HAP-1 (cell line): ENCODE measurements around the gene CLDN1.
A peak's percentile ranks its signal among the peaks of the same experiment; 100 is the strongest.

Experiments used
- DNase-seq, 2 experiments: peaks; one replicate each; pipeline ENCODE4 v3.0.0-alpha.2; 2016 to 2020; ENCODE audit warnings: low spot score in 2 of 2
- H3K27me3 ChIP-seq: fragments of 250-450 bp; sonication (Bioruptor Pico); 2 replicates; pipeline ENCODE4 v1.5.1; 2020; ENCODE audit warnings: low read depth, mild to moderate bottlenecking, moderate library complexity
- H3K36me3 ChIP-seq: fragments of 250-450 bp; sonication (Bioruptor Pico); replicated peaks from 2 replicates; pipeline ENCODE4 v1.5.1; 2020; ENCODE audit warnings: mild to moderate bottlenecking
- H3K4me1 ChIP-seq: fragments of 250-450 bp; sonication (Bioruptor Pico); 2 replicates; pipeline ENCODE4 v1.5.1; 2020; ENCODE audit warnings: mild to moderate bottlenecking
- H3K4me3 ChIP-seq: fragments of 250-450 bp; sonication (Bioruptor Pico); 2 replicates; pipeline ENCODE4 v1.5.1; 2020; ENCODE audit warnings: mild to moderate bottlenecking, moderate library complexity
- H3K9me3 ChIP-seq: fragments of 250-450 bp; sonication (Bioruptor Pico); 2 replicates; pipeline ENCODE4 v1.5.1; 2020; ENCODE audit warnings: mild to moderate bottlenecking, moderate library complexity
- in situ Hi-C: fragments of 300-500 bp; cut with MboI; formaldehyde crosslinking; loops from 3 replicates; pipeline ENCODE4 v1.14.3; 2020; ENCODE audit warnings: low sequenced_read_pairs, inconsistent platforms, mixed read lengths

Gene CLDN1

DNA sequence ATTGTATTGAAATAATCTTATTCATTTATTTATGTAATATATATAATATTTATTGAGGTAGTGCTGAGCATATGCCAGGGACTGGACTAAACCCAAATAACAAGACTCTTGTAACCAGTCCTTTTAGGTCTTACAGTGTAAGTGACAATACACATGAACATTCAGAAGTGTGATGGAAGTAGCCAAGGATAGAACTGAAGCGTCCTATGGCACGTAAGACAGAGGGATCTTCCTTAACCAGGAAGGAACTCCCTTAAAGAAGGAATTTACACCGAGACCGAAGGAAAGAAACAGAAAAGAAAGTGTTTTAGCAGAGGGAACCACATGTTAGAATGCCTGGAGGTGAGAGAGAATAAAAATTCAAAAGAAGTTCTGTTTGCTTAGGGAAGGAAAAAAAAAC, 23.6 kb upstream of the CLDN1 start:
- no peak for DNase-seq
- Histone ChIP-seq H3K36me3 (no peaks in the 10 kb centered on the region), H3K4me3 (no peak overlapping the region), H3K4me1 (no peaks in the 10 kb centered on the region), H3K27me3 (no peaks in the 10 kb centered on the region), H3K9me3 (no peaks in the 10 kb centered on the region)
- in situ Hi-C loops: no loop called here

DNA sequence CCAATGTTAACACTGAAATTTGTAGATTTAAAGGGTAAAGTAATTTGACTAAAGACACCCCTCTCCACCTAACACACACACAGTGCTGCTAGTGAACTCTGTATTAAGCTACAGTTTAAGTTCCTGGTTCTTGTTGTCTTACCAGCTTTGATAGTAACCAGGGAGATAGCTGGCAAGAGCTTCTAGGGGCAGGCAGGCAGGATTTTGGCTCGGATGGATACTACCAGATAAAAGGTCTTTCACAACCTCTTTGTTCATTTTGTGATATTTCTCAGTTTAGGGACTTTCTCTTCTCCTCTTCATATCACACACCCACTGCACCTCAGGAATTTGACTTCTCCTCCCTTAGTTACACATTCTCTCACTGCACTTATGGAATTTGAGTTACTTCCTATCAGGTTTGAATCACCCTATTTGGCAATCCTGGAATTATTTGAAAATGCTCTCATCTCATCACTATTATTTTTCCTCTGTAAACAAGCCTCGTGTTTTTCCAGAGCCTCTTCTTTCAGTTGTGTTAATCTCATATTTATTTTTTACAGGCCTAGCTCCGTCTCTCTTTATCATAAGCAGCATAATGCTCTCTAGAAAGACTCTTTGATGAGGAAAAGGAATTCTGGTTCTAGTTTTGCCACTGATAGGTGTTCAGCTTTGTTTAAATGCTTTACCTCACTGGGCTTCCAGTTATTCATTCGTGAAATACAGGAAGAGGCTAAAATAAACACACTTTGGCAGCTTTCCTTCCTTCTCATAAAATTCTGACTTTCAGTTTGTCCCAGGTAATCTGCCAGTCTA, 23.0 kb upstream of the CLDN1 start:
- H3K36me3 ChIP-seq: no peaks in the 10 kb centered on the region
- DNase-seq: no peak
- no peaks in the 10 kb centered on the region for H3K9me3 ChIP-seq
- in situ Hi-C loops: no loop called here
- no peaks in the 10 kb centered on the region for H3K27me3 ChIP-seq
- H3K4me3 ChIP-seq: no peak overlapping the region
- H3K4me1 ChIP-seq: no peaks in the 10 kb centered on the region

DNA sequence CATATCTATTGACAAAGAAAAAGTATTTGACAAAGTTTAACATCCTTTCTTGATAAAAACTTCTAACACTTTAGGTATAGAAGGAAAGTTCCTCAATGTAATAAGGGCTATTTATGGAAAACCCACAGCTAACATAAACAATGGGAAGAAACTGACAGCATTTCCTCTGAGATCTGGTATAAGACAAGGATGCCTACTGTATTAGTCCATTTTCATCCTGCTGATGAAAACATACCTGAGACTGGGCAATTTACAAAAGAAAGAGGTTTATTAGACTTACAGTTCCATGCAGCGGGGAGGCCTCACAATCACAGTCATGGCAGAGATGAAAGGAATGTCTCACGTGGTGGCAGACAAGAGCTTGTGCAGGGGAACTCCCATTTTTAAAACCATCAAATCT, 17.8 kb upstream of the CLDN1 start:
- Histone ChIP-seq H3K27me3 (no peaks in the 10 kb centered on the region; the same call in 1 of the 2 replicates), H3K4me1 (no peaks in the 10 kb centered on the region), H3K9me3 (no peaks in the 10 kb centered on the region), H3K36me3 (no peaks in the 10 kb centered on the region), H3K4me3 (no peak overlapping the region)
- in situ Hi-C loops: no loop called here
- no peak for DNase-seq

DNA sequence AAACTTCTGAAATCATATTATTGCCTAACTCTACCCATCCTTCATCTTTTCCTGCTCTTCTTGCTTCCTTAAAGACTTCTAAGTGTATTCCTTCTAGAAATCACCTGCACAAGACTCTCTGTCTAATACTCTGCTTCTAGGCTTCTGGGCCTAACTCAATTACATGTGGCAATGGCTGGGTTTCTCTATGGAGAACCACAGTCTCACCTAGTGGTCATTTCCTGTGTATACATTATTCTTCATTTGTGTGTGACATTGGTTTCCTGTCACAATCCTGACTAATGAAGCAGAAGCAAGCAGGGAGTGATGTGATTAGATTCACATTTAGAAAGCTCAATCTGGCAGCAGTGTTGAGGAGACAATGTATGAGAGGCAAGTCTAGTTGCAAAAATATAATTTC, 16.9 kb upstream of the CLDN1 start:
- Histone ChIP-seq H3K9me3 (no peaks in the 10 kb centered on the region), H3K36me3 (no peaks in the 10 kb centered on the region), H3K4me1 (no peaks in the 10 kb centered on the region), H3K27me3 (no peaks in the 10 kb centered on the region; the same call in 1 of the 2 replicates), H3K4me3 (no peak overlapping the region)
- in situ Hi-C loops: no loop called here
- DNase-seq: no peak

DNA sequence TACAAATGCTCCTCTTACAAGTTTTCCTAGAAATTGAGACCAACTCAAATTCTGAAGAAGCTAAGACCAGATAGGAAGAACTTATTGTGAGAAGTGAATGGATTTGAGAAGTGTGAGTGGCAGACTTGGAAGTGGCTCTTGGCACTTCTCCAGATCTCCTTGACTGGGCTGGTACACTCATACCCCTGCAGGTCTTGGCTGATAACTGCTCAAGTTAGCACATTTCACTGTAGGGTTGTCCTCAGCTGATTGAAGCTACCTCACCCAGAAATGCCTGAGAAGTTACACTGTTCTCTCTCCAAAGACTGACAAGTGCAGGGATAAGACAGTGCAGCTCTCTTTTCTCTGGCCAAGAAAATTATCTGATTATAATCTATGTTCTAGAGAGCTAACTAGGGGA, 16.5 kb upstream of the CLDN1 start:
- no peaks in the 10 kb centered on the region for H3K9me3 ChIP-seq
- no peaks in the 10 kb centered on the region for H3K4me1 ChIP-seq
- no peaks in the 10 kb centered on the region; the same call in 1 of the 2 replicates for H3K27me3 ChIP-seq
- no peak overlapping the region for H3K4me3 ChIP-seq
- DNase-seq: no peak
- H3K36me3 ChIP-seq: no peaks in the 10 kb centered on the region
- in situ Hi-C loops: no loop called here

DNA sequence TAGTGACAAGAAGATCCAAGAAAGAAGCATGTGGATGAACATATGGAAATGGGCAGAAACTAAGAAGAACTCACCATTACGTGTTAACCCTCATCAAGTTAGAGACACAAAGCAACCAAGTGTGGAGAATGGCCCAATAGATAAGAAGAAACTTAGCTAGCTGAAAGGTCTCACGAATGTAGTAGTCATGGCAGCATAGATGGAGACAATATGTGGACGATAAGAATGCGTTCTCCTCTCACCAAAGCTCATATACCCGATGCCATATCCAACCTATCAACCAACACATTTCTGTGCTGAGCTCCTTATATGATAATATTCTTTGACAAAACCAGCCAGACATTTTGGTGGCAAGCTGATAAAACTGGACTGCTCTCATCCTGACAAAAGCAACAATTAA, 15.1 kb upstream of the CLDN1 start:
- Histone ChIP-seq H3K4me3 (no peak overlapping the region), H3K9me3 (no peaks in the 10 kb centered on the region), H3K36me3 (no peaks in the 10 kb centered on the region), H3K4me1 (no peaks in the 10 kb centered on the region), H3K27me3 (no peaks in the 10 kb centered on the region; the same call in 1 of the 2 replicates)
- no peak for DNase-seq
- in situ Hi-C loops: no loop called here

DNA sequence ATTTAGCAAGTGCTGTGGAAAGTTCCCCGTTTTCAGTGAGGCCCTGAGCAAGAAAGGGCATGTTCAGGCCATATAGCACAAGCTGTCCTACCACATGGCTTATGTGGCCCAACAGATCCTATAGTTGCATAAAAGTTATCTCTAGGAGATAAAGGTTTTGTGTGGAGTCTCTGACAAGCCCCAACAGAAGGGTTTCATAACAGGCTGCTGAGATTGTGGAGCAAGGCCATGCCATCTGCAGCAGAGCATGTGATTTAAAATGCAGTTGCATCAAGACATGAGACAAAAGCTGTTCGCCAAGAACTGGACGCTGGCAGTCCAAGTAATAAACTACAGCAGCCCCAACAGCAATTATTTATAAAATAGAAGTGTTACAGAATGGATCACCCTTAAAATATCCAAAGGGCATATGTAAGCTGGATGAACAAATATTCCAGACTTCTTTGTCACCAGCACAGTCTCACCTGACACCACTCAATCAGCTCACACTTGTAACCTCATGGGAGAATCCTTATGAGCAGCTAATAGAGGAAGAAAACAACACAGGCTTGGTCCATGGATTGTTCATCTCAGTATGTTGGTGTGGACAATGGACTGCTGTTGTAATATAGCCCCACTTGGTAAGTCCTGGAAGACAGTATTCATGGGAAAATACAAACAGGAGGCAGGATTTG, 14.4 kb upstream of the CLDN1 start:
- Histone ChIP-seq H3K9me3 (no peaks in the 10 kb centered on the region), H3K4me3 (no peak overlapping the region), H3K36me3 (no peaks in the 10 kb centered on the region), H3K4me1 (no peaks in the 10 kb centered on the region), H3K27me3 (no peaks in the 10 kb centered on the region; the same call in 1 of the 2 replicates)
- DNase-seq: no peak
- in situ Hi-C loops: no loop called here

DNA sequence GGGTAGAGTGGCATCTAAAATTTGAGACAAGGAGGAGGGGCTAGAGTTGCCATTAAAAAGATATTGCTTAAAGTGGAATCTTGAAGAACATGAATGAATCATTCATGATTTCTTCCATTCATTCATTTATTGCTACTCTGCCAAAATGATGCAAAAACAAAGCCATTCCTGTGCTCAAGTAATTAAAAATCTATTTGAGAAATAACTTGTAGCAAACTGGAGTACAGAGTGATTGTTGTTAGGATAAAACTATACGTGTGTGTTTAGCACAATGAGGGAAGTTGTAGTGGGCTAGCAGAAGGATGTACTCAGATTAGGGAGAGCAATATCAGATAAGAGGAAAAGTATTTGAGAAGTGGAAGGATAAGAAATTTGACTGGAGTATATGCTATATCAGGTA, 11.7 kb upstream of the CLDN1 start:
- H3K9me3 ChIP-seq: no peaks in the 10 kb centered on the region
- no peaks in the 10 kb centered on the region for H3K4me1 ChIP-seq
- in situ Hi-C loops: no loop called here
- H3K4me3 ChIP-seq: no peak overlapping the region
- no peaks in the 10 kb centered on the region for H3K27me3 ChIP-seq
- DNase-seq: no peak
- H3K36me3 ChIP-seq: no peaks in the 10 kb centered on the region

DNA sequence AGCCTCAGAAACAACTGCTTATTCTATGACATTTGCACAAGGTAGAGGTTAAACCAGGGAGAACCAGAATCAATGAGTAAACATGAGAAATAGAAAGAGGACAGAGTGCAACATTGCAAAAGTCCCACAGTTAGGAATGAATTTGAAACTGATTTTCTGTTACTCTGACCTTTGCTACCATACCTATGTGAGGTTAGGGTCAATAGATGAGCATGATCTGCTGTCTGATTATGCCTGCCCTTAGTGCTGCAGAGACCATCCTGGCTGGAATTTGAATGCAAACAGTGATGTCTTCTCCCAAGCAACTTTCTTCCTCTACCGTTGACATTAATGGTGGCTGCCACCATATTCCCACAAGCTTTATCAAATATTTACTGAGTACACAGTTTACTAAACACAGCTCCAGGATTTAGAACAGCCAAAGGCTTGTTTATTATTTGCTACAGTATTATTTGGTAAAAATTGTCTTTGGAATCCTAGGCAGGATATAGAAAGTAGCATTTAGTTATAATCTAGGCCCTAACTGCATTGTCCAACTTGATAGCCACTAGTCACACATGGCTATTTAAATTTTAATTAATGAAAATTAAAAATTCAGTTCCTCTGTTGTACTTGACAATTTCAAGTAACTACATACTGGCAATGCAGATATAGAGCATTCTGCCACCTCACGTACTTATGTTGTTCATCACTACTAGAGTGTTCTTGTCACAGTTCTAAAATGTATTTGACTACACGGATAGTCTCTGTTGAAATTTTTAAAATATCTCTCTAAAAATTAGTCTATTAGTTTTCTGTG, 8.9 kb upstream of the CLDN1 start:
- H3K27me3 ChIP-seq: no peaks in the 10 kb centered on the region
- H3K9me3 ChIP-seq: no peaks in the 10 kb centered on the region
- in situ Hi-C loops: no loop called here
- no peaks in the 10 kb centered on the region for H3K36me3 ChIP-seq
- H3K4me1 ChIP-seq: peaks cover 6% of the 10 kb centered on the region
- H3K4me3 ChIP-seq: no peak overlapping the region
- DNase-seq: no peak

DNA sequence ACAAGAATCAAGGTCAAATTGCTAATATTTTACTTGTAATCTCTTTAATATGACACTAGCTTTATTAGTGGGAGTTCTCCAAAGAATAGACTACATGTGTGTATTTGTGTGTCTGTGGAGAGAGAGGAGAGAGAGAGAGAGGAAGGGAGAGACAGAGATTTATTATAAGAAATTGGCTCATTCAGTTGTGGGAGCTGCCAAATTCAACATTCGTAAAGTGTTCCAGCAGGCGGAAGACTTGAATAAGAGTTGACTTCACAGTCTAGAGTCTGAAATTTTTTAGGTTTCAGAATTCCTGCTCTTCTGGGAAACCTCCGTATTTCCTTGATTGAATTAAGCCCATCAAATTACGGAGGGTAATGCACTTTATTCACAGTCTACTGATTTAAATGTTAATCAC, 4.7 kb upstream of the CLDN1 start:
- DNase-seq: no peak
- Histone ChIP-seq H3K27me3 (no peaks in the 10 kb centered on the region), H3K36me3 (no peaks in the 10 kb centered on the region), H3K4me1 (peaks cover 18% of the 10 kb centered on the region), H3K9me3 (no peaks in the 10 kb centered on the region), H3K4me3 (no peak overlapping the region)
- in situ Hi-C loops: no loop called here

DNA sequence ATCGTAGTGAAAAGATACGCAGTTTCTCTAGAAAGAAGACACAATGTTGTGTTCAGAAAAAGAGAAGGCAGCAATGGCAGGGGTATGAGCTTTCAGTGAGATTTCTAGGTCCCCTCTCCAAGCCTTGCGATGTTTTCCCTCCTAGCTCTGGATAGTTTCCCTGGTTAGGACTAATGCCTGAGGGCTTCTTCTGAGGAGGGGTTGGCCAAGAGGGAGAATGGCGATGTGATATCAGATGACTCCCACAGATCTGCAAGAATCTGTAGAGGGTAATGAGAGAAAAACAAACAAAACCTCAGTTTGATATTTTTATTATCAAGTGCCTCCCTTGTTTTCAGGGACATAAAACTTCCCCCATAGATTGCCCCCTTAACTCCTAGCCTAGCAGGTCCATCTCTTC, 4.1 kb upstream of the CLDN1 start:
- Histone ChIP-seq H3K4me3 (no peak overlapping the region), H3K36me3 (no peaks in the 10 kb centered on the region), H3K9me3 (no peaks in the 10 kb centered on the region), H3K27me3 (no peaks in the 10 kb centered on the region), H3K4me1 (peaks cover 18% of the 10 kb centered on the region)
- in situ Hi-C loops: no loop called here
- peak in 1 of 2 experiments; percentile 34 for DNase-seq

DNA sequence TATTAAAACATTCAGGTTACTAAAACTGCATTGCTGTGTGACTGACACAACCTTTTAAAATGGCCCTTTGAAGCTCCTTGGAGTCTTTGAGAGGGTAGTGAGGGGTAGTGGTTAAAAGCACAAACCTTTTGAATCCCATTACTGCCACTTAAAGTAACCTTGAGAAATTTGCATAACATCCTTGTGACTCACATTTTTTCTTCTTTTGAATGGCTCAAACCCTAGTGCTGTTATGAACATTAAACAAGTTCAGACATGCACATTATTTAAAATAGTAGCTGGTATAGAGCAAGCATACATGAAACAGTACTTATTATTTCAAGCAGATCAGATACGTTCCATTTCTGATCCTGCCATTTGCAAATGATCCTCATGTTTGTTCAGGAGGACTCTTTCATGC, 3.7 kb upstream of the CLDN1 start:
- no peaks in the 10 kb centered on the region for H3K9me3 ChIP-seq
- no peak overlapping the region for H3K4me3 ChIP-seq
- H3K27me3 ChIP-seq: no peaks in the 10 kb centered on the region
- H3K36me3 ChIP-seq: no peaks in the 10 kb centered on the region
- in situ Hi-C loops: no loop called here
- peaks cover 18% of the 10 kb centered on the region for H3K4me1 ChIP-seq
- DNase-seq: peak in 1 of 2 experiments; percentile 65

DNA sequence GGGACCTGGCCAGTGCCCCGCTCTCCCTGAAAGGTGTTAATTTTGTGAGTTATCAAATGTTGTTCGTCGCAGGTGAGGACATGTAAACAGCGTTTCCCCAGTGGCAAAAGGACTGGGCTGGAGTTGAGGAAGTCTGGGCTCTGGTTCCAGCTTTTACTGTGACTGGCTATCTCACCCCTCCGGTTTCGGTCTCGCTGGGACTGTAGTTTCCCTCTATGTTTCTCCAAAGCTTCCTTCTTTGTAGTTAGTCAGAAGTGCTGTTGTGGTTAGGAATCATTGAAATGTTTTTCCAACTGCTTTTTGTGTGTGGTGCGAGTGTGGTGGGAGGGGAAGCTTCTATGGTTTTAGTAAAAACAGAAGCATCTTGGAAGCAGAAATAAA, 990 bp upstream of the CLDN1 start:
- DNase-seq: no peak
- Histone ChIP-seq H3K36me3 (no peaks in the 10 kb centered on the region), H3K9me3 (no peaks in the 10 kb centered on the region), H3K4me3 (no peak overlapping the region), H3K4me1 (peaks cover 18% of the 10 kb centered on the region), H3K27me3 (no peaks in the 10 kb centered on the region)
- in situ Hi-C loops: no loop called here
